ENCODE measurements around the gene WDR48.
A peak's percentile ranks its signal among the peaks of the same experiment; 100 is the strongest.

The WDR48 gene

GRCh38 chr3:39051649-39052561 is at the start of gene WDR48, which contains the start of gene SCN11A:
WDR48 (plus strand) TSS chr3:39052016; CDS start chr3:39052026, 10 bp downstream.
SCN11A (minus strand) TSS chr3:39051944; CDS start chr3:38950362, 101,582 bp downstream.
- Histone ChIP-seq H3K4me2 (ENCODE audit: low read length) (peak within 1 kb of the TSS; percentile 94), H2AFZ (ENCODE audit: low read length) (peak within 1 kb of the TSS; percentile 93), H3K4me1 (ENCODE audit: insufficient read depth, low read length, severe bottlenecking) (peaks cover 23% of the 10 kb centered on the region), H3K9me3 (ENCODE audit: low read length) (no peaks in the 10 kb centered on the region), H3K9me2 (ENCODE audit: low read depth, low read length) (no peaks in the 10 kb centered on the region), H3K9ac (ENCODE audit: low read length) (peak within 1 kb of the TSS; percentile 90), H3K79me2 (ENCODE audit: insufficient read depth, low read length) (peaks cover 4% of the 10 kb centered on the region; the same call in 1 of the 2 replicates), H3K27me3 (ENCODE audit: insufficient read depth, low read length) (no peaks in the 10 kb centered on the region), H3F3A (ENCODE audit: insufficient read depth, low read length) (no peaks in the 10 kb centered on the region), H3K4me3 (ENCODE audit: low read depth, low read length, poor library complexity, severe bottlenecking) (peak within 1 kb of the TSS; percentile 92), H3K27ac (ENCODE audit: low read depth, low read length, poor library complexity, severe bottlenecking) (peak within 1 kb of the TSS; percentile 51), H4K20me1 (ENCODE audit: insufficient read depth, low read length) (no peaks in the 10 kb centered on the region), H3K36me3 (ENCODE audit: insufficient read depth, low read length) (no peaks in the 10 kb centered on the region)
- no peak for TF ChIP-seq EZH2 (IDR thresholded peaks at IDR 0.05; ENCODE audit: borderline replicate concordance, low read length)
- TF ChIP-seq, protein P1, sequence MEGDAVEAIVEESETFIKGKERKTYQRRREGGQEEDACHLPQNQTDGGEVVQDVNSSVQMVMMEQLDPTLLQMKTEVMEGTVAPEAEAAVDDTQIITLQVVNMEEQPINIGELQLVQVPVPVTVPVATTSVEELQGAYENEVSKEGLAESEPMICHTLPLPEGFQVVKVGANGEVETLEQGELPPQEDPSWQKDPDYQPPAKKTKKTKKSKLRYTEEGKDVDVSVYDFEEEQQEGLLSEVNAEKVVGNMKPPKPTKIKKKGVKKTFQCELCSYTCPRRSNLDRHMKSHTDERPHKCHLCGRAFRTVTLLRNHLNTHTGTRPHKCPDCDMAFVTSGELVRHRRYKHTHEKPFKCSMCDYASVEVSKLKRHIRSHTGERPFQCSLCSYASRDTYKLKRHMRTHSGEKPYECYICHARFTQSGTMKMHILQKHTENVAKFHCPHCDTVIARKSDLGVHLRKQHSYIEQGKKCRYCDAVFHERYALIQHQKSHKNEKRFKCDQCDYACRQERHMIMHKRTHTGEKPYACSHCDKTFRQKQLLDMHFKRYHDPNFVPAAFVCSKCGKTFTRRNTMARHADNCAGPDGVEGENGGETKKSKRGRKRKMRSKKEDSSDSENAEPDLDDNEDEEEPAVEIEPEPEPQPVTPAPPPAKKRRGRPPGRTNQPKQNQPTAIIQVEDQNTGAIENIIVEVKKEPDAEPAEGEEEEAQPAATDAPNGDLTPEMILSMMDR (IDR thresholded peaks at IDR 0.05; ENCODE audit: low read length) = no peak

DNA sequence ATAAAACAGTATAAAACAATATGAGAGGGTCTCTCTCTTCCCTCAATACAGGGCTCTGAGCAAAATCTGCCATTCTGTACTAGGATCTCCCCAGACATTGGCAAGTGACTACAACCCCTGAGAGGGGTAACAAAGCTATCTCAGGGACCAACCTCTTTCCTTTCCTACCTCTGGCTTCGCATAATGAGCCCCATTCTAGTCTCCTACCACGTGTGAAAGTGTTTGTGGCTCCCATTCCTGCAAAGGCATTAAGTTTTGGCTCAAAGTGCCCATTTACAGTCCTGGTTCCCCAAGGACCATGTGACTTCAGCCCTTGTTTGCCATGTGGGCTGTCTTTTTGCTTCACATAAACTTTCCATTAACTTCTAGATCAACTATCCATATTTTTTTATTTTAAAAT is 46.5 kb upstream of the WDR48 start:
- no peaks in the 10 kb centered on the region for H3K36me3 ChIP-seq (ENCODE audit: insufficient read depth, low read length)
- H3K4me3 ChIP-seq (ENCODE audit: low read depth, low read length, poor library complexity, severe bottlenecking) = no peak overlapping the region
- no peak overlapping the region for H3K27ac ChIP-seq (ENCODE audit: low read depth, low read length, poor library complexity, severe bottlenecking)
- H3K4me2 ChIP-seq (ENCODE audit: low read length) = no peak overlapping the region
- TF ChIP-seq, protein P1 (IDR thresholded peaks at IDR 0.05; ENCODE audit: low read length) = no peak
- no peak for TF ChIP-seq EZH2 (IDR thresholded peaks at IDR 0.05; ENCODE audit: borderline replicate concordance, low read length)
- no peaks in the 10 kb centered on the region for H3K9me2 ChIP-seq (ENCODE audit: low read depth, low read length)
- no peaks in the 10 kb centered on the region for H3K27me3 ChIP-seq (ENCODE audit: insufficient read depth, low read length)
- H3K9ac ChIP-seq (ENCODE audit: low read length) = no peak overlapping the region
- H2AFZ ChIP-seq (ENCODE audit: low read length) = no peak overlapping the region
- H3F3A ChIP-seq (ENCODE audit: insufficient read depth, low read length) = no peaks in the 10 kb centered on the region
- H4K20me1 ChIP-seq (ENCODE audit: insufficient read depth, low read length) = no peaks in the 10 kb centered on the region
- H3K79me2 ChIP-seq (ENCODE audit: insufficient read depth, low read length) = no peaks in the 10 kb centered on the region
- no peaks in the 10 kb centered on the region for H3K4me1 ChIP-seq (ENCODE audit: insufficient read depth, low read length, severe bottlenecking)
- H3K9me3 ChIP-seq (ENCODE audit: low read length) = no peaks in the 10 kb centered on the region

- H3K4me3 ChIP-seq (ENCODE audit: low read depth, low read length, poor library complexity, severe bottlenecking) = no peak overlapping the region
- H3K9ac ChIP-seq (ENCODE audit: low read length) = no peak overlapping the region
- no peaks in the 10 kb centered on the region for H3K4me1 ChIP-seq (ENCODE audit: insufficient read depth, low read length, severe bottlenecking)
- no peak overlapping the region for H2AFZ ChIP-seq (ENCODE audit: low read length)
- H3K36me3 ChIP-seq (ENCODE audit: insufficient read depth, low read length) = no peaks in the 10 kb centered on the region
- H3K27ac ChIP-seq (ENCODE audit: low read depth, low read length, poor library complexity, severe bottlenecking) = no peak overlapping the region
- no peaks in the 10 kb centered on the region for H3K9me2 ChIP-seq (ENCODE audit: low read depth, low read length)
- no peaks in the 10 kb centered on the region for H4K20me1 ChIP-seq (ENCODE audit: insufficient read depth, low read length)
- TF ChIP-seq, protein P1 (IDR thresholded peaks at IDR 0.05; ENCODE audit: low read length) = no peak
- no peak for TF ChIP-seq EZH2 (IDR thresholded peaks at IDR 0.05; ENCODE audit: borderline replicate concordance, low read length)
- H3F3A ChIP-seq (ENCODE audit: insufficient read depth, low read length) = no peaks in the 10 kb centered on the region
- H3K4me2 ChIP-seq (ENCODE audit: low read length) = no peak overlapping the region
- no peaks in the 10 kb centered on the region for H3K79me2 ChIP-seq (ENCODE audit: insufficient read depth, low read length)
- H3K27me3 ChIP-seq (ENCODE audit: insufficient read depth, low read length) = no peaks in the 10 kb centered on the region
- H3K9me3 ChIP-seq (ENCODE audit: low read length) = no peaks in the 10 kb centered on the region
Measured at GRCh38 chr3:39011191-39011736, 40.6 kb upstream of the WDR48 start.

Data from OCI-LY1 (cell line).